ENCODE measurements around the gene SLC26A9. TPM values are rescaled to one million over a fixed set of nuclear protein-coding genes. Genes with fewer than 3 reads are reported as not detected.
A peak's percentile ranks its signal among the peaks of the same experiment; 100 is the strongest.

The SLC26A9 gene
- total and polyA plus RNA-seq, 9 of the 15 experiments (the other 6 are each of a cell fraction or from before 2014, with no cell fraction given) = 0.03 TPM; not detected in 8

DNA sequence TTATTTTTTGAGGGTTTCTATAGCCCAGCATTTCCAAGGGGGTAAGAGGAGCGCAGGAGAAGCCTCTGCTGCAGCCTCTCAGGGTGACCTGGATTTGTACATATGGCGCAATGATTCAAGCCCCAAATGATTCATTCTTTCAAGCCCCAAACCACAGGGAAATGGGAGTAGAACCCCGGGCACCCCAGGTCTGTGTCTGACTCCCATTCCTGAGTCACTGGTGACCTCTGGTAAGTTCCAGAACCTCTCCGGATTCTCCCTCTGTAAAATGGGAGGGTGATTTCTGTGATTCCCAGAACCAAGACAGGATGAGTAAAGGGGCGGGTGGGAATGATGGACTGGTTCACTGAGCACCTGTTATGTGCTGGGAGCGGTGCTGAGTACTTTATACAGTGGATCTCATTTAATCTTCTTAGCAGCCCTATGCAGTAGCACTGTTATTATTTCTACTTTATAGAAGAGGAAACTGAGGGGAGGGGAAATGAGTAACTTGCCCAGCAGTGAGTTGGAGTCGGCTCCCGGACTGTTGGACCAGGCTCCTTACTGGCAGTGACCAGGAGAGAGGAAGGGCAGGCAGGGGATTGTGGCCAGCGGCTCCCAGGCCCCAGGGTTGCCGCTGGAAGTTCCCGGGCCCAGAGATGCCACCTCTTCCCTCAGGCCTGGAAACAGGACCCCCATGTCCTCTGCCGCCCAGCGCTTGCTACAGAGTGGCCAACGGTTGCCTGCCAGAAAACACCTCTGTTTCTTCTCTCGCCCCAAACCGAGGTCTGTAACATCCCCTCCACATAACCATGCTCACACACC lies 20.3 kb upstream of the SLC26A9 start:
- H3K4me3 ChIP-seq = no peak overlapping the region
- peak; percentile 61 for TF ChIP-seq FOSL1 (tag; conservative IDR thresholded peaks at IDR 0.05)
- no peak for TF ChIP-seq XRCC4 (IDR thresholded peaks at IDR 0.05; ENCODE audit: extremely low read depth, insufficient read depth, insufficient read length)
- no peak for TF ChIP-seq CEBPG (CRISPR knock-in tag; IDR thresholded peaks at IDR 0.05)
- peak; percentile 38 to 84; a peak in 3 of 4 replicates for TF ChIP-seq CEBPG (tag; conservative IDR thresholded peaks at IDR 0.05 in 1 of 2, IDR thresholded peaks at IDR 0.05 in 1 of 2)
- H3K36me3 ChIP-seq (ENCODE audit: control insufficient read depth, insufficient read depth, low read length) = no peaks in the 10 kb centered on the region
- no peak for ATAC-seq
- no peak for FAIRE-seq
- H3K9me3 ChIP-seq (replicated peaks; ENCODE audit: control insufficient read depth, insufficient read depth, low read depth, low read length) = no peaks in the 10 kb centered on the region
- no peak overlapping the region for H3K27ac ChIP-seq (ENCODE audit: extremely low read depth, low read depth, low read length)
- no peaks in the 10 kb centered on the region for H3K4me1 ChIP-seq (replicated peaks in 1 of 2; ENCODE audit: control insufficient read depth in 2 of 2, insufficient read depth in 2 of 2, low read length in 2 of 2)
- H3K9me1 ChIP-seq (ENCODE audit: control insufficient read depth, insufficient read depth, low read length) = no peaks in the 10 kb centered on the region
- WGBS (ENCODE audit: insufficient coverage, low coverage, missing lambda C conversion rate) = 4% methylated on average over 16 of the region's 16 CpGs
- no TSS peak for BruUV-seq (replicated peaks)
- no peak overlapping the region for H3K9ac ChIP-seq (ENCODE audit: insufficient read depth in 1 of 2, low read depth in 2 of 2, low read length in 2 of 2)
- intact Hi-C loops (cut with micrococcal nuclease) = no loop called here
- H3K27me3 ChIP-seq (ENCODE audit: control insufficient read depth in 2 of 2, insufficient read depth in 2 of 2, low read length in 2 of 2) = peaks cover 23 to 82% of the 10 kb centered on the region in 2 experiments
- DNase-seq (ENCODE audit: extremely low read depth in 1 of 4, low spot score in 3 of 4) = no peak
- POLR2A ChIA-PET = interaction anchor here (0.6 to 0.7 kb wide), 4 partner anchors 36 to 921 kb away, joined by 3 to 4 read pairs (median 3); no protein-coding TSS in a partner anchor
- CTCF ChIA-PET (ENCODE audit: low intra/inter-chr PET ratio) = no interaction called here
- peaks cover 13% of the 10 kb centered on the region for H4K20me1 ChIP-seq (replicated peaks; ENCODE audit: control insufficient read depth, insufficient read depth, low read length)
- no peaks in the 10 kb centered on the region for H3K79me2 ChIP-seq (ENCODE audit: control insufficient read depth, insufficient read depth, low read length)
- in situ Hi-C loops (cut with MboI) = no loop called here
- no peak overlapping the region for H2AFZ ChIP-seq (ENCODE audit: low read depth, low read length)
- H3K4me2 ChIP-seq (ENCODE audit: insufficient read depth, low read length) = no peak overlapping the region

DNA sequence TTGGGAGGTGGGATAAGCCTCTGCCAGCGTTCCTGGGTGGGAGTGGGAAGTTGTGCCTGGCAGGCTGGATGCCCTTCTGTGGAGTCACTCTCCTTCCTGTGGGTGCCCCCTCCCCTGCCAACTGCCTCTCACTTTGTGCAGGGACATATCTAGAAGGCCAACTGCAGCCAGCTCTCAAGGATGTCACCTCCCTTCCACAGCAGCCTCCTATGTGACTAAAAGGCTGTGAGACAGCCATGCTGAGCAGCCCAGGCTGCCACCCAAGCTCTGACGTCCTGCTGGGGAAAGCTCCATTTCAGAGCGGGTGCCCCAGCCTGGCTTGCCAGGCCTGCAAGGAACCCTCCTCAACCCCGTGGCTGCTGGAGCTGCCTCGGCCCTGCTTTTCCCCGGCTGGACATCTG lies 19.6 kb upstream of the SLC26A9 start:
- Histone ChIP-seq H3K27ac (ENCODE audit: extremely low read depth, low read depth, low read length) (no peak overlapping the region), H4K20me1 (replicated peaks; ENCODE audit: control insufficient read depth, insufficient read depth, low read length) (peaks cover 13% of the 10 kb centered on the region), H3K4me1 (replicated peaks in 1 of 2; ENCODE audit: control insufficient read depth in 2 of 2, insufficient read depth in 2 of 2, low read length in 2 of 2) (no peaks in the 10 kb centered on the region), H3K27me3 (ENCODE audit: control insufficient read depth in 2 of 2, insufficient read depth in 2 of 2, low read length in 2 of 2) (peaks cover 17 to 79% of the 10 kb centered on the region in 2 experiments), H3K79me2 (ENCODE audit: control insufficient read depth, insufficient read depth, low read length) (no peaks in the 10 kb centered on the region), H3K4me3 (no peak overlapping the region), H3K9ac (ENCODE audit: insufficient read depth in 1 of 2, low read depth in 2 of 2, low read length in 2 of 2) (no peak overlapping the region; a peak in 1 of 4 replicates), H3K9me1 (ENCODE audit: control insufficient read depth, insufficient read depth, low read length) (no peaks in the 10 kb centered on the region), H3K36me3 (ENCODE audit: control insufficient read depth, insufficient read depth, low read length) (no peaks in the 10 kb centered on the region), H3K9me3 (replicated peaks; ENCODE audit: control insufficient read depth, insufficient read depth, low read depth, low read length) (no peaks in the 10 kb centered on the region), H3K4me2 (ENCODE audit: insufficient read depth, low read length) (no peak overlapping the region), H2AFZ (ENCODE audit: low read depth, low read length) (no peak overlapping the region)
- BruUV-seq (replicated peaks) = no TSS peak
- FAIRE-seq = no peak
- TF ChIP-seq POLR2AphosphoS5 (IDR thresholded peaks at IDR 0.05; ENCODE audit: control insufficient read depth, insufficient read depth, low read depth, low read length) (no peak), ZNF778 (CRISPR knock-in tag; IDR thresholded peaks at IDR 0.05) (no peak), MTA2 (IDR thresholded peaks at IDR 0.05; ENCODE audit: low read depth) (no peak)
- intact Hi-C loops (cut with micrococcal nuclease) = no loop called here
- ChIA-PET POLR2A (interaction anchor here (0.6 to 0.7 kb wide), 4 partner anchors 15 to 922 kb away, joined by 3 to 4 read pairs (median 3); no protein-coding TSS in a partner anchor), CTCF (ENCODE audit: low intra/inter-chr PET ratio) (no interaction called here)
- in situ Hi-C loops (cut with MboI) = no loop called here
- 2% methylated on average over 6 of the region's 6 CpGs for WGBS (ENCODE audit: insufficient coverage, low coverage, missing lambda C conversion rate)
- ATAC-seq = no peak
- no peak for DNase-seq (ENCODE audit: extremely low read depth in 1 of 4, low spot score in 3 of 4)
